ENCODE measurements around the gene UPP1.
"Not testable (repeated sequence)": the region's sequence is repeated elsewhere in the genome, so short reads cannot be mapped to it uniquely, and the experiment has no call there.

The UPP1 gene

GRCh38 chr7:48110868-48111267 is 21.8 kb downstream of the UPP1 start:
- DNase-seq (ENCODE audit: low read depth in 2 of 3, low spot score in 1 of 3): no peak

GRCh38 chr7:48111596-48111995 is 22.5 kb downstream of the UPP1 start:
- no peak for DNase-seq (ENCODE audit: low read depth in 2 of 3, low spot score in 1 of 3)

GRCh38 chr7:48112401-48113165 is 23.5 kb downstream of the UPP1 start:
- DNase-seq (ENCODE audit: low read depth in 2 of 3, low spot score in 1 of 3): no peak

- no peak for DNase-seq (ENCODE audit: low read depth in 2 of 3, low spot score in 1 of 3)
These were observed 24.2 kb downstream of the UPP1 start for GRCh38 chr7:48113275-48113674.

GRCh38 chr7:48114115-48114514 is 25.1 kb downstream of the UPP1 start:
- DNase-seq (ENCODE audit: low read depth in 2 of 3, low spot score in 1 of 3): no peak

GRCh38 chr7:48114589-48114988 is 25.5 kb downstream of the UPP1 start:
- DNase-seq (ENCODE audit: low read depth in 2 of 3, low spot score in 1 of 3): no peak

- DNase-seq (ENCODE audit: low read depth in 2 of 3, low spot score in 1 of 3): no peak
These were observed 27.0 kb downstream of the UPP1 start for GRCh38 chr7:48116043-48116442.

GRCh38 chr7:48118041-48118440 is 29.0 kb downstream of the UPP1 start:
- DNase-seq (ENCODE audit: low read depth in 2 of 3, low spot score in 1 of 3): no peak

GRCh38 chr7:48120536-48120935 is 31.5 kb downstream of the UPP1 start:
- not testable (repeated sequence) for DNase-seq (ENCODE audit: low read depth in 2 of 3, low spot score in 1 of 3)

GRCh38 chr7:48126037-48126436 is 37.0 kb downstream of the UPP1 start:
- no peak for DNase-seq (ENCODE audit: low read depth in 2 of 3, low spot score in 1 of 3)

- DNase-seq (ENCODE audit: low read depth in 2 of 3, low spot score in 1 of 3): no peak
These were observed 41.6 kb downstream of the UPP1 start for GRCh38 chr7:48130658-48131108.

GRCh38 chr7:48132792-48133191 is 43.7 kb downstream of the UPP1 start:
- no peak for DNase-seq (ENCODE audit: low read depth in 2 of 3, low spot score in 1 of 3)

GRCh38 chr7:48139459-48139858 is 50.4 kb downstream of the UPP1 start:
- no peak for DNase-seq (ENCODE audit: low read depth in 2 of 3, low spot score in 1 of 3)

- no peak for DNase-seq (ENCODE audit: low read depth in 2 of 3, low spot score in 1 of 3)
These were observed 51.1 kb downstream of the UPP1 start for GRCh38 chr7:48140001-48140681.

- DNase-seq (ENCODE audit: low read depth in 2 of 3, low spot score in 1 of 3): no peak
These were observed 52.5 kb downstream of the UPP1 start for GRCh38 chr7:48141521-48141920.

GRCh38 chr7:48144291-48144768 is 55.3 kb downstream of the UPP1 start:
- DNase-seq (ENCODE audit: low read depth in 2 of 3, low spot score in 1 of 3): no peak

GRCh38 chr7:48147078-48147591 is 58.1 kb downstream of the UPP1 start:
- no peak for DNase-seq (ENCODE audit: low read depth in 2 of 3, low spot score in 1 of 3)

- not testable (repeated sequence) for DNase-seq (ENCODE audit: low read depth in 2 of 3, low spot score in 1 of 3)
These were observed 58.6 kb downstream of the UPP1 start for GRCh38 chr7:48147690-48148089.

GRCh38 chr7:48148311-48148710 is 59.2 kb downstream of the UPP1 start:
- no peak for DNase-seq (ENCODE audit: low read depth in 2 of 3, low spot score in 1 of 3)

GRCh38 chr7:48149058-48149457 is 60.0 kb downstream of the UPP1 start:
- no peak for DNase-seq (ENCODE audit: low read depth in 2 of 3, low spot score in 1 of 3)

GRCh38 chr7:48150086-48150485 is 61.0 kb downstream of the UPP1 start:
- DNase-seq (ENCODE audit: low read depth in 2 of 3, low spot score in 1 of 3): no peak

GRCh38 chr7:48154792-48155413 is 65.8 kb downstream of the UPP1 start:
- DNase-seq (ENCODE audit: low read depth in 2 of 3, low spot score in 1 of 3): peak in 1 of 3 donors; percentile 3
